Measurements from ENCODE around the gene EDRF1. TPM values are rescaled to one million over a fixed set of nuclear protein-coding genes. Genes with fewer than 3 reads are reported as not detected.

The EDRF1 gene
- total RNA-seq, 1 experiment from 2014 or later: 49.2 TPM

DNA sequence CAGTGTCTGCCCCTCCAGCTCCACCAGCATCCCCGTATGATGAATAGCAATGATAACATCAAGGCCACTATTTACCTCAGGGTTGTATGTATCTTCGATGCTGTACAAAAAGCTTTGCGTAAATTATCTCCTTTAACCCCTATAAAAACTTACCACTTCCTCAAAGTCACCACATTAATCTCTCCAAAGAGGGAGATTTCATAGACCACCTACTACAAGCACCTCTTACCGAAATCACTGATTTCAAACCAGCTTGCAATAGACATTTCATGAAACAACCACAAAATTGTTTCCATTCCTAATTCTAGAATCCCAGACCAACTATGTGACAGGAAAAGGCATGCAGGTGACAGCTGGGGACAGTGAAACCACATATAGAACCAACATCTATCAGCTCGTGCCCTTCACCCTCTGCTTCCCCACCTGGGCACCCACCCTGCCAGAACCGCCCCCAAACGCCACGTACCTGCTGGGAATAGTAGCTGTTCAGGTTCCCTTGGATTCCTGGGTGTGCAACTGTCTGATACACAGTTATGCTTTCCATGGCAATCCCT is 76.2 kb downstream of the EDRF1 start (continued):
- TF ChIP-seq EZH2phosphoT487 (IDR thresholded peaks at IDR 0.05; ENCODE audit: borderline replicate concordance): no peak
- TF ChIP-seq EGR1 (IDR thresholded peaks at IDR 0.05; ENCODE audit: low read depth): no peak
- TF ChIP-seq SP1 (IDR thresholded peaks at IDR 0.05; ENCODE audit: low read depth): no peak
- TF ChIP-seq CBX3 (IDR thresholded peaks at IDR 0.05; ENCODE audit: low read depth): no peak
- TF ChIP-seq FOSL1 (IDR thresholded peaks at IDR 0.05; ENCODE audit: low read depth): no peak

DNA sequence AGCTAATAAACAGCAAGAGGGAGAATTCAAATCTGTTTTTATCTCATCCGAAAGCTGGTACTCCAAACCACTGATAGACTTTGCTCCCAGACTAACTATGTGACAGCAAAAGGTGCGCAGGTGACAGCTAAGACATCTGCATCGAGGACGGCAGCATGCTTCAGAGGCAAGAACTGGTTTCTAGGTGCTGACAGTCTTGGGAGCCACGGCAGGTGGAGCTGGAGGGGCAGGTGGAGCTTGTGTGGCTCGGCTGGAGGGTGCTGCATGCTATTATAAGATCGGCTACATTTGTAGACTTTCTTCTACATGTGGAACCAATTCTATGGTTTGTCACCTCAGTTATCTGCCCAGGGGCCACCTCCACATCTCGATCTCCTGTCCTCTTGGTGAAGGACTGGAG is 77.9 kb downstream of the EDRF1 start:
- no peak overlapping the region for H3K27ac ChIP-seq (ENCODE audit: low read depth, low read length)
- no TSS peak for BruUV-seq (replicated peaks)
- no peak for ATAC-seq

More for the DNA sequence above, 77.9 kb downstream of the EDRF1 start:
- no peaks in the 10 kb centered on the region for H3K27me3 ChIP-seq (ENCODE audit: insufficient read depth, low read length)
- DNase-seq (ENCODE audit: low read depth, low spot score): no peak
- no peaks in the 10 kb centered on the region for H3K9me2 ChIP-seq (ENCODE audit: insufficient read depth)
- TF ChIP-seq ZFX (IDR thresholded peaks at IDR 0.05) (no peak), CEBPB (IDR thresholded peaks at IDR 0.05; ENCODE audit: low read depth) (no peak), FOSL1 (IDR thresholded peaks at IDR 0.05; ENCODE audit: low read depth) (no peak), CBX3 (IDR thresholded peaks at IDR 0.05; ENCODE audit: low read depth) (no peak), EZH2 (IDR thresholded peaks at IDR 0.05) (no peak), YY1 (IDR thresholded peaks at IDR 0.05; ENCODE audit: extremely low read depth, insufficient replicate concordance, low read depth, low read length) (no peak), SP1 (IDR thresholded peaks at IDR 0.05; ENCODE audit: low read depth) (no peak), POLR2AphosphoS5 (IDR thresholded peaks at IDR 0.05; ENCODE audit: low read depth, low read length) (no peak), POLR2A (IDR thresholded peaks at IDR 0.05; ENCODE audit: borderline replicate concordance, extremely low read depth, insufficient read depth, insufficient read length) (no peak), ELF1 (IDR thresholded peaks at IDR 0.05; ENCODE audit: borderline replicate concordance, low read depth) (no peak), EZH2phosphoT487 (IDR thresholded peaks at IDR 0.05; ENCODE audit: borderline replicate concordance) (no peak), TCF7L2 (IDR thresholded peaks at IDR 0.05; ENCODE audit: borderline replicate concordance, extremely low read depth, insufficient read depth, insufficient read length) (no peak), SIN3A (IDR thresholded peaks at IDR 0.05; ENCODE audit: low read depth) (no peak), RAD21 (IDR thresholded peaks at IDR 0.05; ENCODE audit: low read depth) (no peak)
- TF ChIP-seq, protein P1, sequence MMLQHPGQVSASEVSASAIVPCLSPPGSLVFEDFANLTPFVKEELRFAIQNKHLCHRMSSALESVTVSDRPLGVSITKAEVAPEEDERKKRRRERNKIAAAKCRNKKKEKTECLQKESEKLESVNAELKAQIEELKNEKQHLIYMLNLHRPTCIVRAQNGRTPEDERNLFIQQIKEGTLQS (IDR thresholded peaks at IDR 0.05): no peak
- TF ChIP-seq, protein P2, sequence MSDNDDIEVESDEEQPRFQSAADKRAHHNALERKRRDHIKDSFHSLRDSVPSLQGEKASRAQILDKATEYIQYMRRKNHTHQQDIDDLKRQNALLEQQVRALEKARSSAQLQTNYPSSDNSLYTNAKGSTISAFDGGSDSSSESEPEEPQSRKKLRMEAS (IDR thresholded peaks at IDR 0.05): no peak
- TF ChIP-seq, protein P3, sequence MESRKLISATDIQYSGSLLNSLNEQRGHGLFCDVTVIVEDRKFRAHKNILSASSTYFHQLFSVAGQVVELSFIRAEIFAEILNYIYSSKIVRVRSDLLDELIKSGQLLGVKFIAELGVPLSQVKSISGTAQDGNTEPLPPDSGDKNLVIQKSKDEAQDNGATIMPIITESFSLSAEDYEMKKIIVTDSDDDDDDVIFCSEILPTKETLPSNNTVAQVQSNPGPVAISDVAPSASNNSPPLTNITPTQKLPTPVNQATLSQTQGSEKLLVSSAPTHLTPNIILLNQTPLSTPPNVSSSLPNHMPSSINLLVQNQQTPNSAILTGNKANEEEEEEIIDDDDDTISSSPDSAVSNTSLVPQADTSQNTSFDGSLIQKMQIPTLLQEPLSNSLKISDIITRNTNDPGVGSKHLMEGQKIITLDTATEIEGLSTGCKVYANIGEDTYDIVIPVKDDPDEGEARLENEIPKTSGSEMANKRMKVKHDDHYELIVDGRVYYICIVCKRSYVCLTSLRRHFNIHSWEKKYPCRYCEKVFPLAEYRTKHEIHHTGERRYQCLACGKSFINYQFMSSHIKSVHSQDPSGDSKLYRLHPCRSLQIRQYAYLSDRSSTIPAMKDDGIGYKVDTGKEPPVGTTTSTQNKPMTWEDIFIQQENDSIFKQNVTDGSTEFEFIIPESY (IDR thresholded peaks at IDR 0.05; ENCODE audit: extremely low read depth, insufficient replicate concordance, low read length): no peak
- TF ChIP-seq, protein P4, sequence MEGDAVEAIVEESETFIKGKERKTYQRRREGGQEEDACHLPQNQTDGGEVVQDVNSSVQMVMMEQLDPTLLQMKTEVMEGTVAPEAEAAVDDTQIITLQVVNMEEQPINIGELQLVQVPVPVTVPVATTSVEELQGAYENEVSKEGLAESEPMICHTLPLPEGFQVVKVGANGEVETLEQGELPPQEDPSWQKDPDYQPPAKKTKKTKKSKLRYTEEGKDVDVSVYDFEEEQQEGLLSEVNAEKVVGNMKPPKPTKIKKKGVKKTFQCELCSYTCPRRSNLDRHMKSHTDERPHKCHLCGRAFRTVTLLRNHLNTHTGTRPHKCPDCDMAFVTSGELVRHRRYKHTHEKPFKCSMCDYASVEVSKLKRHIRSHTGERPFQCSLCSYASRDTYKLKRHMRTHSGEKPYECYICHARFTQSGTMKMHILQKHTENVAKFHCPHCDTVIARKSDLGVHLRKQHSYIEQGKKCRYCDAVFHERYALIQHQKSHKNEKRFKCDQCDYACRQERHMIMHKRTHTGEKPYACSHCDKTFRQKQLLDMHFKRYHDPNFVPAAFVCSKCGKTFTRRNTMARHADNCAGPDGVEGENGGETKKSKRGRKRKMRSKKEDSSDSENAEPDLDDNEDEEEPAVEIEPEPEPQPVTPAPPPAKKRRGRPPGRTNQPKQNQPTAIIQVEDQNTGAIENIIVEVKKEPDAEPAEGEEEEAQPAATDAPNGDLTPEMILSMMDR (IDR thresholded peaks at IDR 0.05 in 2 of 3, conservative IDR thresholded peaks at IDR 0.05 in 1 of 3; ENCODE audit: borderline replicate concordance in 1 of 3, insufficient read depth in 1 of 3, low read depth in 2 of 3, low read length in 2 of 3): no peak
- H3K79me2 ChIP-seq (ENCODE audit: insufficient read depth, low read length): no peaks in the 10 kb centered on the region
- H3K36me3 ChIP-seq (ENCODE audit: control insufficient read depth in 1 of 2, insufficient read depth in 2 of 2, low read length in 2 of 2): peaks cover 0 to 10% of the 10 kb centered on the region in 2 experiments; a peak in 2 of 4 replicates
- no peak overlapping the region for H3K9ac ChIP-seq (ENCODE audit: low read length)
- ChIA-PET RAD21 (ENCODE audit: low non-redundant PET in 1 of 2, low total read pairs in 2 of 2, uncharacterized antibody in 2 of 2, unreplicated experiment in 2 of 2) (no interaction called here), POLR2A (no interaction called here), CTCF (no interaction called here)
- no peaks in the 10 kb centered on the region for H3K4me1 ChIP-seq (ENCODE audit: control insufficient read depth in 1 of 2, insufficient read depth in 2 of 2, low read length in 2 of 2)
- H3K4me3 ChIP-seq (replicated peaks in 1 of 2; ENCODE audit: low read depth in 1 of 2, low read length in 2 of 2): no peak overlapping the region
- no peak overlapping the region for H3K4me2 ChIP-seq (ENCODE audit: low read length)
- H2AFZ ChIP-seq (ENCODE audit: low read depth, low read length, poor library complexity, severe bottlenecking): no peak overlapping the region
- intact Hi-C loops (cut with micrococcal nuclease): no loop called here
- H3K9me3 ChIP-seq (ENCODE audit: control insufficient read depth in 1 of 2, insufficient read depth in 1 of 2, low read depth in 1 of 2, low read length in 2 of 2): no peaks in the 10 kb centered on the region
- H4K20me1 ChIP-seq (ENCODE audit: insufficient read depth): no peaks in the 10 kb centered on the region
